Endodermal cell (in vitro differentiated cells): ENCODE data around the gene TDRD9. TPM values are rescaled to one million over a fixed set of nuclear protein-coding genes. Genes with fewer than 3 reads are reported as not detected.

Experiments
- DNase-seq: peaks from one replicate; pipeline ENCODE4 v3.0.0-alpha.2; 2017
- H3K27ac ChIP-seq: 2 replicates; pipeline ENCODE4 v1.5.1; 2013; ENCODE audit warnings: mild to moderate bottlenecking, low read depth, low read length, moderate library complexity
- H3K27me3 ChIP-seq: 2 replicates; pipeline ENCODE4 v1.6.1; 2013; ENCODE audit warnings: mild to moderate bottlenecking, low read length, moderate library complexity; ENCODE audit not compliant: insufficient read depth, control insufficient read depth, poor library complexity, severe bottlenecking
- H3K36me3 ChIP-seq: 2 replicates; pipeline ENCODE4 v1.7.0; 2013; ENCODE audit warnings: mild to moderate bottlenecking, low read length, moderate library complexity; ENCODE audit not compliant: control insufficient read depth, insufficient read depth
- H3K4me1 ChIP-seq: one replicate; pipeline ENCODE4 v1.7.0; 2013; ENCODE audit warnings: low read length; ENCODE audit not compliant: control insufficient read depth, insufficient read depth
- H3K4me3 ChIP-seq: 2 replicates; pipeline ENCODE4 v1.5.1; 2013; ENCODE audit warnings: mild to moderate bottlenecking, low read length, moderate library complexity
- H3K9ac ChIP-seq: 2 replicates; pipeline ENCODE4 v1.6.1; 2013; ENCODE audit warnings: mild to moderate bottlenecking, low read length, moderate library complexity; ENCODE audit not compliant: poor library complexity, severe bottlenecking; ENCODE audit errors: extremely low read depth
- H3K9me3 ChIP-seq: 2 replicates; pipeline ENCODE4 v1.6.1; 2013; ENCODE audit warnings: mild to moderate bottlenecking, low read length, moderate library complexity; ENCODE audit not compliant: control insufficient read depth
- H3K27ac Mint-ChIP-seq: 2 replicates; pipeline ENCODE4 v1.8.0; 2020; ENCODE audit warnings: mixed read lengths
- H3K27me3 Mint-ChIP-seq: 2 replicates; pipeline ENCODE4 v1.8.0; 2021; ENCODE audit warnings: mild to moderate bottlenecking, mixed read lengths; ENCODE audit not compliant: insufficient read depth
- H3K36me3 Mint-ChIP-seq: 2 replicates; pipeline ENCODE4 v1.8.0; 2020; ENCODE audit warnings: low read depth, mixed read lengths
- H3K4me1 Mint-ChIP-seq: 2 replicates; pipeline ENCODE4 v1.8.0; 2020; ENCODE audit warnings: mixed read lengths
- H3K4me3 Mint-ChIP-seq: 2 replicates; pipeline ENCODE4 v1.8.0; 2020; ENCODE audit warnings: mild to moderate bottlenecking, moderate library complexity, mixed read lengths
- H3K9me3 Mint-ChIP-seq: 2 replicates; pipeline ENCODE4 v1.8.0; 2020; ENCODE audit warnings: mild to moderate bottlenecking, mixed read lengths
- CTCF ChIP-seq: fragments of 200-600 bp; sonication (generic); conservative IDR thresholded peaks from 2 replicates; pipeline ENCODE4 v1.5.0; 2021; ENCODE audit warnings: antibody characterized with exemption, mild to moderate bottlenecking
- WGBS, 2 experiments: methylation state at CpG; one replicate each; pipeline versions ENCODE4 v1.1.5 to v1.1.7; 2013; ENCODE audit warnings: missing lambda C conversion rate in 2 of 2, mixed read lengths in 1 of 2; ENCODE audit not compliant: insufficient coverage in 1 of 2, insufficient read length in 1 of 2; 5-methylcytosine and 5-hydroxymethylcytosine counted together
- total RNA-seq, 2 donors: library from RNA; stranded (reverse); fragmentation: NEBNext Ultra II Directional in 1 of 2; extraction: Animal tissue kit (Norgen Biotek cat#: 25700) in 1 of 2; gene quantifications; 2 replicates in 1 of 2; 3 replicates in 1 of 2; pipeline ENCODE4 v1.2.1, GENCODE V29; 2021

Gene TDRD9
- total RNA-seq, 2 donors from 2014 or later, result not detected

- H3K27me3 Mint-ChIP-seq, result no peaks in the 10 kb centered on the region
- no peak overlapping the region for H3K4me3 Mint-ChIP-seq
- 91 to 95% methylated on average over 4 to 6 of the region's 6 CpGs for WGBS, 2 experiments
- peaks cover 28% of the 10 kb centered on the region for H3K36me3 Mint-ChIP-seq
- Histone ChIP-seq H3K4me3 (no peak overlapping the region), H3K4me1 (no peaks in the 10 kb centered on the region), H3K27ac (no peak overlapping the region), H3K36me3 (peaks cover 36% of the 10 kb centered on the region), H3K9ac (no peak overlapping the region), H3K27me3 (no peaks in the 10 kb centered on the region), H3K9me3 (no peaks in the 10 kb centered on the region)
- H3K9me3 Mint-ChIP-seq, result no peaks in the 10 kb centered on the region
- no peak for DNase-seq
- no peak for TF ChIP-seq CTCF
- no peak overlapping the region for H3K27ac Mint-ChIP-seq
- H3K4me1 Mint-ChIP-seq, result peaks cover 6% of the 10 kb centered on the region
Observed at GRCh38 chr14:103910984-103911383, 17.3 kb upstream of the TDRD9 start.

- Mint-ChIP-seq H3K9me3 (no peaks in the 10 kb centered on the region), H3K36me3 (peaks cover 44% of the 10 kb centered on the region), H3K27ac (no peak overlapping the region), H3K4me1 (peaks cover 1% of the 10 kb centered on the region), H3K27me3 (no peaks in the 10 kb centered on the region), H3K4me3 (no peak overlapping the region)
- H3K9ac ChIP-seq, result no peak overlapping the region
- no peak for TF ChIP-seq CTCF
- no peaks in the 10 kb centered on the region for H3K27me3 ChIP-seq
- peaks cover 50% of the 10 kb centered on the region for H3K36me3 ChIP-seq
- no peak overlapping the region for H3K27ac ChIP-seq
- H3K4me1 ChIP-seq, result no peaks in the 10 kb centered on the region
- 95 to 96% methylated on average over 6 of the region's 6 CpGs for WGBS, 2 experiments
- H3K9me3 ChIP-seq, result no peaks in the 10 kb centered on the region
- H3K4me3 ChIP-seq, result no peak overlapping the region
- DNase-seq, result no peak
Observed at GRCh38 chr14:103915616-103916015, 12.6 kb upstream of the TDRD9 start.

- 96% methylated on average over 12 to 14 of the region's 14 CpGs for WGBS, 2 experiments
- peaks cover 44% of the 10 kb centered on the region for H3K36me3 Mint-ChIP-seq
- no peak overlapping the region for H3K4me3 ChIP-seq
- H3K27me3 Mint-ChIP-seq, result no peaks in the 10 kb centered on the region
- H3K36me3 ChIP-seq, result peaks cover 50% of the 10 kb centered on the region
- peaks cover 5% of the 10 kb centered on the region for H3K4me1 Mint-ChIP-seq
- no peak for TF ChIP-seq CTCF
- peak overlapping the region; percentile 39 for H3K27ac Mint-ChIP-seq
- H3K4me1 ChIP-seq, result no peaks in the 10 kb centered on the region
- no peak overlapping the region for H3K27ac ChIP-seq
- no peak for DNase-seq
- H3K9me3 ChIP-seq, result no peaks in the 10 kb centered on the region
- H3K4me3 Mint-ChIP-seq, result no peak overlapping the region
- no peak overlapping the region for H3K9ac ChIP-seq
- H3K9me3 Mint-ChIP-seq, result no peaks in the 10 kb centered on the region
- no peaks in the 10 kb centered on the region for H3K27me3 ChIP-seq
Observed at GRCh38 chr14:103916636-103917262, 11.5 kb upstream of the TDRD9 start.
